Subcutaneous adipose tissue (tissue), 4 donors: ENCODE results near the gene TXNDC8. TPM values are rescaled to one million over a fixed set of nuclear protein-coding genes. Genes with fewer than 3 reads are reported as not detected.

Source experiments
- total RNA-seq, 4 donors: library from RNA; depleted of rRNA; stranded (reverse); fragments of >200 nt; gene quantifications; one replicate each; pipeline ENCODE4 v1.1.0, GENCODE V29; 2016
- TF ChIP-seq, protein P1 (sequence below): fragments of 450-650 bp; IDR thresholded peaks from one replicate; pipeline ENCODE4 v1.5.1; 2016; ENCODE audit warnings: low read depth, mild to moderate bottlenecking, control low read depth, antibody characterized with exemption, moderate library complexity

TXNDC8 gene
- total RNA-seq, 4 donors from 2014 or later: not detected

DNA sequence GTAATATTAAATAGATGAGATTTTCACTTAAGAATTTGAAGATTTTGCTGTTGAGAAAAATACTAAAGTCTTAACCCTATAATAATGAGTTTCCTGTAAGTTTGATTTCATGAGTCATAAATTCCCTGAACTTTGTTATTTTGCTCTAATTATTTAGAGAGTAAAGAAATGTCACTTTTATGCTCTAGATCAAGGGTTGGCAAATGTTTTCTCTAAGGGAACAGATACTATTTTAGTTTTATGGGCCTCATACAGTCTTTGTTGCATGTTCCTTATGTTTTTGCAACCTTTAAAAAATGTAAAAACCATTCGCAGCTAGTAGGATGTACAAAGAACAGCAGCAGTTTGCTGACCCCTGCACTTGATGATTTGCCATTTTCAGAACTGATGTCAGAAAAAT, 480 bp upstream of the TXNDC8 start:
- TF ChIP-seq, protein P1, sequence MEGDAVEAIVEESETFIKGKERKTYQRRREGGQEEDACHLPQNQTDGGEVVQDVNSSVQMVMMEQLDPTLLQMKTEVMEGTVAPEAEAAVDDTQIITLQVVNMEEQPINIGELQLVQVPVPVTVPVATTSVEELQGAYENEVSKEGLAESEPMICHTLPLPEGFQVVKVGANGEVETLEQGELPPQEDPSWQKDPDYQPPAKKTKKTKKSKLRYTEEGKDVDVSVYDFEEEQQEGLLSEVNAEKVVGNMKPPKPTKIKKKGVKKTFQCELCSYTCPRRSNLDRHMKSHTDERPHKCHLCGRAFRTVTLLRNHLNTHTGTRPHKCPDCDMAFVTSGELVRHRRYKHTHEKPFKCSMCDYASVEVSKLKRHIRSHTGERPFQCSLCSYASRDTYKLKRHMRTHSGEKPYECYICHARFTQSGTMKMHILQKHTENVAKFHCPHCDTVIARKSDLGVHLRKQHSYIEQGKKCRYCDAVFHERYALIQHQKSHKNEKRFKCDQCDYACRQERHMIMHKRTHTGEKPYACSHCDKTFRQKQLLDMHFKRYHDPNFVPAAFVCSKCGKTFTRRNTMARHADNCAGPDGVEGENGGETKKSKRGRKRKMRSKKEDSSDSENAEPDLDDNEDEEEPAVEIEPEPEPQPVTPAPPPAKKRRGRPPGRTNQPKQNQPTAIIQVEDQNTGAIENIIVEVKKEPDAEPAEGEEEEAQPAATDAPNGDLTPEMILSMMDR: no peak

DNA sequence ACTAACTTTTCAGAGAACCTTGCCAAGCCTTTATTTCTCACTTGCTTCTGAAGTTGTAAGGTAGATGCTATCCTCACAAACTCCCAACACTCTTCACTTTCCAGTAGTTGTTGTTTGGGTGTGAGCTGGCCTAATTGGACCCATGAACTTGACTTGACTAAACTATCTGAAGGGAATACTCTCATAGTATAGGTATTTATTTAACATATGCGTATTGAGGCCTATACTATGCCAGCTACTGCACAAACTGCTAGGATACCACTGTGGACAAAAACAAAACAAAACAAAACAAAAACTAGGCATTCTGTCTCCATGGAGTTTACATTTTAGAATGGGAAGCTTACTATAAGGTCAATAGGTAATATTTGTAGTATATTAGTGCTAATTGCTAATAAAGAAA, 1.3 kb downstream of the TXNDC8 start:
- TF ChIP-seq, protein P1: no peak

DNA sequence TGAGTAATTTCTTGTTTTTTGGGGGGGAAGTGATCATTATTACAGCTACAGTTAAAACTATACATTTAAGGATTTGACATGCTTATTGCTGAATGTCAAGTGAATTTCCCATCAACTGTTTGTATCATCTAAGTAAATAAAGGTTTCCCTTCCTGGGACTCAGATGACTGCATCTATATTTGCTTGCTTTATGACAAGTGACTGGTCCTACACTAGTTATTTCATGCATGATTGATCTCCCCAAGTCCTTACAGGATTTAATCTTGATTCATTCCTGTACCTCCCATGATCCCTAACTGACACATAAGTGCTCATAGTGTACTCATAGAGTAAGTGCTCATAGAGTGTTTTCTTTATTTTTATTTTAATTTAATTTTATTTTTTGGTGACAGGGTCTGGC, 2.8 kb downstream of the TXNDC8 start:
- TF ChIP-seq, protein P1: no peak

DNA sequence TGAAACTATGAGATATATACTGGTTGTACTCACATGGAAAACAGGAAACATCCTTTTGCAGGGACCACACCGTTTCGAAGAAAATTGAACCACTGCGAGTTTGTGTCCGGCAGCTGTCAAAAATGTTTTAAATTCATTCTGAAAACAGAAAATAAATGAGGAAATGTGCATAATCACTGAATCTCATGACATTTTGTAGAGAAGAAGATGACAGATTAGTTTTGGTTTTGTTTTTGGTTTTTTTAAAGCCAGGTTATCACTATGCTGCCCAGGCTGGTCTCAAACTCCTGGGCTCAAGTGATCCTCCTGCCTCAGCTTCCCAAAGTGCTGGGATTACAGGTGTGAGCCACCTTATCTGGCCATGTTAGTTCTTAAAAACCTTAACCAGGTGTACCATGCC, 3.5 kb downstream of the TXNDC8 start:
- TF ChIP-seq, protein P1: no peak

DNA sequence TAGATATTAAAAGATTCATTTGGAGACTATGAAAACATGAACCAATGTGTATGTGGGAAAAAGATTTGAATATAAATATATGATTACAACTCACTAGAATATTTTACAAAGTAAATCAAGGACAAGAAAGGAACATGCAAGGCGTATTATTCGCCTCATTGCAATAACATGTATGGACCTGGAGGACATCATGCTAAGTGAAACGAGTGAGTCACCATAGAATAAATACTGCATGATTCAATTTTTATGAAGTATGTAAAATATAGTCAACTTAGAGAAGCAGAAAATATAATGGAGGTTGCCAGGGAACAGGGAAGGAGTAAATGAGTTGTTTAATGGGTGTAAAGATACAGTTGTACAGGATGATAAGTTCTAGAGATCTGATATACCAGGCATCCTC, 4.9 kb downstream of the TXNDC8 start:
- TF ChIP-seq, protein P1: no peak

DNA sequence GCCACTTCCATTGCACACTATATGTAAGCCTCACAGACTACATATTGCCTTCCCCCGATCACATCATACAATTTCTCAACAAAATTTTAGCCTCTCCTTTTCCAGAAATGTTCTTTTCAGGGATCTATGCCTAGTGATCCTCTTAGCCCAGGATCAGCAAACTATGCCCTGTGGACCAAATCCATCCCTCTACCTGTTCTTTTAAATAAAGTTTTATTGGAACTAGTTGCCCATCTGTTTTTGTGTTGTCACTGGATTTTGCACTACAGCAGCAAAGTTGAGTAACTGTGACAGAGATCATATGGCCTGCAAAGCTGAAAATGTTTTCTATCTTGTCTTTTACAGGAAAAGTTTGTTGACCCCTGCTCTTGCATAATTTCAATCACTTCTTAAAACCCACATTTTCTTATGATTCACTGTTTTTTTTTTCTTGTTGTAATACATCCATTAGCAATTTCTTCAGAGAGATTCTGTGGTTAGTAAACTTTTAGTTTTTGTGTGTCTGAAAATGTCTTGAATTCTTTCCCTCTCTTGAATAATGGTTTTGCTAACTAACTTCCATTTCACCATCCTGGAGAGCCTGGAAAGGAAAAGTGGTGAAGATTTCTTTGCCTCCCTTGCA, 7.1 kb downstream of the TXNDC8 start:
- TF ChIP-seq, protein P1: no peak

DNA sequence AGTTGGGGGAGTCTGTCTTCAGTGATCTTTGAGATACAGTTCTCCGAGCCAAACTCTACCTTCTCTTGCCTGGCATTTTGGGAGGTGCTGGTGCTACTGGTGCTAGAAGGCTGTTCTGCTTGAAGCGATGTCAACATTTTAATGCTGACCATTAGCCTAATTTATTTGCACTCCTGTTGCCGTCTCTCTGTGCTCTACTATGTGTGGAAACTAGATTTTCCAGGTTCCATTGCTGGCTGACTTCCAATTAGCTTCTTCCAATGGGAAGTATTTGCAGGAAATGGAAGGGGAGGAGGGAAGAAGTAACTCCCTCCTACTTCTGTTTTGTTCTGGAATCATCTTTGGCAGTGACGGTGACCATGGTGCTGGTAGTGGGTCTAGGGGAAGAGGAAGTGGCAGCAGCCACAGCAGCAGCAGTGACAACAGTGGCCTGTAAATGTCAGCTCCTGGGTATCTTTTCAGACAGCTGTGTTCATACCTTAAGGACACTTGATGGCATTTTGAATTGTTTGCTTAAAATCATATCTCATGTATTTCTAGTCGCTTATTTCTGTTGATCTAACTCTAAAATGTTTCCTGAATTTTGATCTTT, 7.9 kb downstream of the TXNDC8 start:
- TF ChIP-seq, protein P1: no peak
